WTC11 (cell line): ENCODE data around the gene CDYL. TPM values are rescaled to one million over a fixed set of nuclear protein-coding genes. Genes with fewer than 3 reads are reported as not detected.

ENCODE experiments used
- ATAC-seq: fragments of 200-7000 bp; cut with Tn5 transposase; 2 replicates; pipeline ENCODE4 v1.10.0; 2021; ENCODE audit warnings: mild to moderate bottlenecking, moderate library complexity
- CTCF ChIA-PET: fragments of 300-600 bp; sonication (Branson Sonifier 250); formaldehyde crosslinking; loops from one replicate; lab custom pipeline; 2021; ENCODE audit warnings: antibody characterized with exemption; lab: Charles Lee
- POLR2A ChIA-PET: fragments of 350-600 bp; sonication (Branson Sonifier 250); formaldehyde crosslinking; loops from one replicate; lab custom pipeline; 2021; ENCODE audit warnings: antibody characterized with exemption; lab: Charles Lee
- DNase-seq: peaks from one replicate; pipeline ENCODE4 v3.0.0; 2021; ENCODE audit warnings: low spot score
- H3K27ac Mint-ChIP-seq: 2 replicates; pipeline ENCODE4 v1.8.0; 2021; ENCODE audit warnings: mixed read lengths
- H3K27me3 Mint-ChIP-seq: 2 replicates; pipeline ENCODE4 v1.8.0; 2021; ENCODE audit warnings: low read depth, mild to moderate bottlenecking, moderate library complexity, mixed read lengths
- H3K36me3 Mint-ChIP-seq: 2 replicates; pipeline ENCODE4 v1.8.0; 2021; ENCODE audit warnings: mixed read lengths
- H3K4me1 Mint-ChIP-seq: 2 replicates; pipeline ENCODE4 v1.8.0; 2022; ENCODE audit warnings: mixed read lengths
- H3K4me3 Mint-ChIP-seq: 2 replicates; pipeline ENCODE4 v1.8.0; 2021; ENCODE audit warnings: mild to moderate bottlenecking, moderate library complexity, mixed read lengths
- H3K9me3 Mint-ChIP-seq: 2 replicates; pipeline ENCODE4 v1.8.0; 2021; ENCODE audit warnings: mixed read lengths
- FOXP1 ChIP-seq: sonication (generic); formaldehyde crosslinking; IDR thresholded peaks from 2 replicates; pipeline ENCODE4 v1.8.0; 2022; ENCODE audit warnings: missing genetic modification reagents, mild to moderate bottlenecking, moderate library complexity, borderline replicate concordance
- HMGXB4 ChIP-seq: sonication (generic); formaldehyde crosslinking; IDR thresholded peaks from 2 replicates; pipeline ENCODE4 v1.8.1; 2023; ENCODE audit warnings: mild to moderate bottlenecking, moderate library complexity, missing genetic modification reagents
- JUN ChIP-seq: sonication (generic); formaldehyde crosslinking; IDR thresholded peaks from 2 replicates; pipeline ENCODE4 v1.8.0; 2023; ENCODE audit warnings: mild to moderate bottlenecking, missing genetic modification reagents
- MXD4 ChIP-seq: fragments of 250-450 bp; sonication (Bioruptor Pico); IDR thresholded peaks from 2 replicates; pipeline ENCODE4 v1.8.0; 2021; ENCODE audit warnings: mild to moderate bottlenecking, moderate library complexity, borderline replicate concordance
- NFATC4 ChIP-seq: fragments of 250-450 bp; sonication (Bioruptor Pico); IDR thresholded peaks from 2 replicates; pipeline ENCODE4 v1.9.0; 2021; ENCODE audit warnings: mild to moderate bottlenecking
- NFYB ChIP-seq: sonication (generic); formaldehyde crosslinking; conservative IDR thresholded peaks from 2 replicates; pipeline ENCODE4 v1.8.0; 2022; ENCODE audit warnings: low read depth, missing genetic modification reagents
- NR3C1 ChIP-seq: sonication (generic); formaldehyde crosslinking; conservative IDR thresholded peaks from 2 replicates; pipeline ENCODE4 v1.8.1; 2023; ENCODE audit warnings: low read depth, mild to moderate bottlenecking, missing genetic modification reagents
- PRDM15 ChIP-seq: sonication (generic); formaldehyde crosslinking; IDR thresholded peaks from 2 replicates; pipeline ENCODE4 v1.8.0; 2022; ENCODE audit warnings: missing genetic modification reagents
- PRRX2 ChIP-seq: fragments of 250-450 bp; sonication (Bioruptor Pico); IDR thresholded peaks from 2 replicates; pipeline ENCODE4 v1.8.0; 2021; ENCODE audit warnings: mild to moderate bottlenecking
- SMAD4 ChIP-seq: sonication (generic); formaldehyde crosslinking; IDR thresholded peaks from 2 replicates; pipeline ENCODE4 v1.8.0; 2022; ENCODE audit warnings: mild to moderate bottlenecking, missing genetic modification reagents
- SOX15 ChIP-seq: fragments of 250-450 bp; sonication (Bioruptor Pico); IDR thresholded peaks from 2 replicates; pipeline ENCODE4 v1.9.0; 2021; ENCODE audit warnings: mild to moderate bottlenecking
- TEAD1 ChIP-seq: sonication (generic); formaldehyde crosslinking; IDR thresholded peaks from 2 replicates; pipeline ENCODE4 v1.8.0; 2022; ENCODE audit warnings: mild to moderate bottlenecking, missing genetic modification reagents
- USF1 ChIP-seq: sonication (generic); formaldehyde crosslinking; IDR thresholded peaks from 2 replicates; pipeline ENCODE4 v1.8.0; 2022; ENCODE audit warnings: mild to moderate bottlenecking, missing genetic modification reagents
- USF2 ChIP-seq: sonication (generic); formaldehyde crosslinking; IDR thresholded peaks from 2 replicates; pipeline ENCODE4 v1.8.1; 2023; ENCODE audit warnings: mild to moderate bottlenecking, missing genetic modification reagents, moderate library complexity
- ZNF232 ChIP-seq: sonication (generic); formaldehyde crosslinking; IDR thresholded peaks from 2 replicates; pipeline ENCODE4 v1.8.0; 2022; ENCODE audit warnings: mild to moderate bottlenecking, missing genetic modification reagents
- ZNF416 ChIP-seq: fragments of 250-450 bp; sonication (Bioruptor Pico); IDR thresholded peaks from 2 replicates; pipeline ENCODE4 v1.9.0; 2021; ENCODE audit warnings: mild to moderate bottlenecking, inconsistent platforms
- ZNF532 ChIP-seq: fragments of 250-450 bp; sonication (Bioruptor Pico); IDR thresholded peaks from 2 replicates; pipeline ENCODE4 v1.9.0; 2021; ENCODE audit warnings: mild to moderate bottlenecking, borderline replicate concordance
- ZNF671 ChIP-seq: fragments of 250-450 bp; sonication (Bioruptor Pico); IDR thresholded peaks from 2 replicates; pipeline ENCODE4 v1.8.0; 2021; ENCODE audit warnings: mild to moderate bottlenecking
- total RNA-seq: library from RNA; stranded (reverse); gene quantifications from 3 replicates; pipeline ENCODE4 v1.2.3, GENCODE V29; 2021

CDYL gene
- total RNA-seq, 1 experiment from 2014 or later = 92.0 TPM

GRCh38 chr6:4813055-4813454 lies 36.9 kb downstream of the CDYL start:
- CTCF ChIA-PET = no interaction called here
- no peaks in the 10 kb centered on the region for H3K9me3 Mint-ChIP-seq
- TF ChIP-seq ZNF416 = no peak
- no peak for TF ChIP-seq HMGXB4 (CRISPR knock-in tag)
- TF ChIP-seq USF2 = no peak
- no peak for TF ChIP-seq SMAD4 (CRISPR knock-in tag)
- TF ChIP-seq PRRX2 (CRISPR knock-in tag) = no peak

GRCh38 chr6:4814212-4814611 lies 38.0 kb downstream of the CDYL start:
- Mint-ChIP-seq H3K27me3 (no peaks in the 10 kb centered on the region), H3K4me1 (peaks cover 34% of the 10 kb centered on the region), H3K27ac (no peak overlapping the region), H3K36me3 (no peaks in the 10 kb centered on the region), H3K4me3 (no peak overlapping the region), H3K9me3 (no peaks in the 10 kb centered on the region)
- TF ChIP-seq NR3C1 (CRISPR knock-in tag) (no peak), USF1 (CRISPR knock-in tag) (no peak), ZNF671 (no peak), FOXP1 (CRISPR knock-in tag) (no peak), SOX15 (CRISPR knock-in tag) (no peak), NFATC4 (no peak), NFYB (CRISPR knock-in tag) (no peak), JUN (CRISPR knock-in tag) (no peak), MXD4 (CRISPR knock-in tag) (no peak), PRDM15 (CRISPR knock-in tag) (no peak), ZNF232 (no peak), ZNF532 (CRISPR knock-in tag) (no peak), TEAD1 (CRISPR knock-in tag) (no peak)
- ChIA-PET CTCF (interaction anchor here (0.6 kb wide), 1 partner anchor 12 kb away, joined by 3 read pairs; no protein-coding TSS in a partner anchor), POLR2A (no interaction called here)
- DNase-seq (no peak), ATAC-seq (no peak)

More at GRCh38 chr6:4813055-4813454, 36.9 kb downstream of the CDYL start:
- Mint-ChIP-seq H3K4me1 (peaks cover 28% of the 10 kb centered on the region), H3K27me3 (no peaks in the 10 kb centered on the region), H3K27ac (no peak overlapping the region), H3K4me3 (no peak overlapping the region), H3K36me3 (no peaks in the 10 kb centered on the region)
- POLR2A ChIA-PET = no interaction called here
- ATAC-seq = no peak
- no peak for DNase-seq
